Endothelial cell (in vitro differentiated cells): ENCODE results near the gene PRKD1. TPM values are rescaled to one million over a fixed set of nuclear protein-coding genes. Genes with fewer than 3 reads are reported as not detected.

Source experiments
- DNase-seq: peaks from one replicate; pipeline ENCODE4 v3.0.0; 2021; ENCODE audit warnings: low spot score
- H3K27ac Mint-ChIP-seq: one replicate; pipeline ENCODE4 v1.8.0; 2021; ENCODE audit warnings: mixed read lengths, inconsistent platforms; ENCODE audit not compliant: unreplicated experiment
- H3K27me3 Mint-ChIP-seq: one replicate; pipeline ENCODE4 v1.8.0; 2021; ENCODE audit warnings: mild to moderate bottlenecking, moderate library complexity, mixed read lengths, inconsistent platforms; ENCODE audit not compliant: unreplicated experiment
- H3K36me3 Mint-ChIP-seq: one replicate; pipeline ENCODE4 v1.8.0; 2021; ENCODE audit warnings: mild to moderate bottlenecking, low read depth, mixed read lengths, inconsistent platforms; ENCODE audit not compliant: unreplicated experiment
- H3K4me1 Mint-ChIP-seq: one replicate; pipeline ENCODE4 v1.8.0; 2021; ENCODE audit warnings: mild to moderate bottlenecking, mixed read lengths, inconsistent platforms; ENCODE audit not compliant: unreplicated experiment
- H3K4me3 Mint-ChIP-seq: one replicate; pipeline ENCODE4 v1.8.0; 2021; ENCODE audit warnings: mild to moderate bottlenecking, mixed read lengths, inconsistent platforms; ENCODE audit not compliant: unreplicated experiment
- H3K9me3 Mint-ChIP-seq: one replicate; pipeline ENCODE4 v1.8.0; 2021; ENCODE audit warnings: mixed read lengths, inconsistent platforms; ENCODE audit not compliant: unreplicated experiment
- CTCF ChIP-seq: fragments of 200-600 bp; sonication (generic); IDR thresholded peaks from one replicate; pipeline ENCODE4 v1.5.0; 2021; ENCODE audit warnings: antibody characterized with exemption; ENCODE audit not compliant: unreplicated experiment
- total RNA-seq: library from RNA; stranded (reverse); fragmentation: NEBNext Ultra II Directional; extraction: Animal tissue kit (Norgen Biotek cat#: 25700); gene quantifications from one replicate; pipeline ENCODE4 v1.2.1, GENCODE V29; 2021; ENCODE audit not compliant: unreplicated experiment

PRKD1 gene
- total RNA-seq, 1 donor from 2014 or later: 9.0 TPM

GRCh38 chr14:29687866-29688265 lies 239.8 kb downstream of the PRKD1 start:
- TF ChIP-seq CTCF: no peak
- Mint-ChIP-seq H3K4me3 (no peak overlapping the region), H3K27ac (no peak overlapping the region), H3K4me1 (no peaks in the 10 kb centered on the region), H3K27me3 (peaks cover 1% of the 10 kb centered on the region), H3K36me3 (no peaks in the 10 kb centered on the region), H3K9me3 (no peaks in the 10 kb centered on the region)
- no peak for DNase-seq

- no peaks in the 10 kb centered on the region for H3K4me1 Mint-ChIP-seq
- peaks cover 2% of the 10 kb centered on the region for H3K27me3 Mint-ChIP-seq
- H3K27ac Mint-ChIP-seq: no peak overlapping the region
- H3K36me3 Mint-ChIP-seq: no peaks in the 10 kb centered on the region
- no peak overlapping the region for H3K4me3 Mint-ChIP-seq
- no peaks in the 10 kb centered on the region for H3K9me3 Mint-ChIP-seq
- no peak for DNase-seq
- TF ChIP-seq CTCF: no peak
Measured at GRCh38 chr14:29687071-29687765, 240.4 kb downstream of the PRKD1 start.

GRCh38 chr14:29684926-29685325 lies 242.7 kb downstream of the PRKD1 start:
- Mint-ChIP-seq H3K27me3 (peaks cover 4% of the 10 kb centered on the region), H3K27ac (no peak overlapping the region)

GRCh38 chr14:29682789-29683188 lies 244.9 kb downstream of the PRKD1 start:
- no peaks in the 10 kb centered on the region for H3K9me3 Mint-ChIP-seq
- no peaks in the 10 kb centered on the region for H3K4me1 Mint-ChIP-seq
- DNase-seq: no peak
- no peaks in the 10 kb centered on the region for H3K36me3 Mint-ChIP-seq
- no peak for TF ChIP-seq CTCF
- peaks cover 4% of the 10 kb centered on the region for H3K27me3 Mint-ChIP-seq
- no peak overlapping the region for H3K4me3 Mint-ChIP-seq
- no peak overlapping the region for H3K27ac Mint-ChIP-seq

More at GRCh38 chr14:29684926-29685325, 242.7 kb downstream of the PRKD1 start:
- Mint-ChIP-seq H3K4me3 (no peak overlapping the region), H3K36me3 (no peaks in the 10 kb centered on the region), H3K4me1 (no peaks in the 10 kb centered on the region), H3K9me3 (no peaks in the 10 kb centered on the region)
- no peak for TF ChIP-seq CTCF
- no peak for DNase-seq

- H3K4me1 Mint-ChIP-seq: no peaks in the 10 kb centered on the region
- no peaks in the 10 kb centered on the region for H3K9me3 Mint-ChIP-seq
- no peak for DNase-seq
- TF ChIP-seq CTCF: no peak
- no peaks in the 10 kb centered on the region for H3K36me3 Mint-ChIP-seq
- H3K4me3 Mint-ChIP-seq: no peak overlapping the region
- H3K27ac Mint-ChIP-seq: no peak overlapping the region
- H3K27me3 Mint-ChIP-seq: peaks cover 4% of the 10 kb centered on the region
Measured at GRCh38 chr14:29681316-29681715, 246.3 kb downstream of the PRKD1 start.
